GM10266 (cell line): ENCODE data around the gene ADAP1.

Experiments used
- DNase-seq: peaks from one replicate; pipeline ENCODE4 v3.0.0; 2012; ENCODE audit errors: extremely low spot score
- TF ChIP-seq, protein P1 (sequence below): IDR thresholded peaks from 2 replicates; pipeline ENCODE4 v1.5.1; 2012; ENCODE audit warnings: mild to moderate bottlenecking, low read depth; ENCODE audit not compliant: control insufficient read depth, insufficient read depth; ENCODE audit errors: missing control alignments

Gene ADAP1

DNA sequence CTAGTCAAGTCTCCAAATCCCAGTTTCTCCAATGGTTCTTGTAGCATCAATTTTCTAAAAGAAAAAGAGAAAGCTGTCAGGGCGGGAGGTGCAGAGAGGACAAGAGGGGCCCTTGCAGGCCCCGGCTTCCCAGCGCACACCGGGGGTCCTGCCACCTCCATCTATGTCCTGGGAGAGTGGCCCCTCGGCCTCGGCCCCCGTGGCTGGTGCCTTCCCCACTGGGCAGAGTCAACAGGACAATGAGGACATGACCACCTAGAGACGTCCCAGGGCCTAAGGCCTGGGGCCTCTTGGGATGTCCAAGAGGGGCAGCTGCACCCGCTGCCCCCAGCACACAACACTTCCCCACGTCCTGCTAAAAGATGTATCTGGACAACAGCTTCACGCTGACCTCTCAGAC, 14.9 kb upstream of the ADAP1 start:
- DNase-seq: no peak
- TF ChIP-seq, protein P1, sequence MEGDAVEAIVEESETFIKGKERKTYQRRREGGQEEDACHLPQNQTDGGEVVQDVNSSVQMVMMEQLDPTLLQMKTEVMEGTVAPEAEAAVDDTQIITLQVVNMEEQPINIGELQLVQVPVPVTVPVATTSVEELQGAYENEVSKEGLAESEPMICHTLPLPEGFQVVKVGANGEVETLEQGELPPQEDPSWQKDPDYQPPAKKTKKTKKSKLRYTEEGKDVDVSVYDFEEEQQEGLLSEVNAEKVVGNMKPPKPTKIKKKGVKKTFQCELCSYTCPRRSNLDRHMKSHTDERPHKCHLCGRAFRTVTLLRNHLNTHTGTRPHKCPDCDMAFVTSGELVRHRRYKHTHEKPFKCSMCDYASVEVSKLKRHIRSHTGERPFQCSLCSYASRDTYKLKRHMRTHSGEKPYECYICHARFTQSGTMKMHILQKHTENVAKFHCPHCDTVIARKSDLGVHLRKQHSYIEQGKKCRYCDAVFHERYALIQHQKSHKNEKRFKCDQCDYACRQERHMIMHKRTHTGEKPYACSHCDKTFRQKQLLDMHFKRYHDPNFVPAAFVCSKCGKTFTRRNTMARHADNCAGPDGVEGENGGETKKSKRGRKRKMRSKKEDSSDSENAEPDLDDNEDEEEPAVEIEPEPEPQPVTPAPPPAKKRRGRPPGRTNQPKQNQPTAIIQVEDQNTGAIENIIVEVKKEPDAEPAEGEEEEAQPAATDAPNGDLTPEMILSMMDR: no peak

- TF ChIP-seq, protein P1: no peak
Observed at GRCh38 chr7:968205-969105, 14.0 kb upstream of the ADAP1 start.

DNA sequence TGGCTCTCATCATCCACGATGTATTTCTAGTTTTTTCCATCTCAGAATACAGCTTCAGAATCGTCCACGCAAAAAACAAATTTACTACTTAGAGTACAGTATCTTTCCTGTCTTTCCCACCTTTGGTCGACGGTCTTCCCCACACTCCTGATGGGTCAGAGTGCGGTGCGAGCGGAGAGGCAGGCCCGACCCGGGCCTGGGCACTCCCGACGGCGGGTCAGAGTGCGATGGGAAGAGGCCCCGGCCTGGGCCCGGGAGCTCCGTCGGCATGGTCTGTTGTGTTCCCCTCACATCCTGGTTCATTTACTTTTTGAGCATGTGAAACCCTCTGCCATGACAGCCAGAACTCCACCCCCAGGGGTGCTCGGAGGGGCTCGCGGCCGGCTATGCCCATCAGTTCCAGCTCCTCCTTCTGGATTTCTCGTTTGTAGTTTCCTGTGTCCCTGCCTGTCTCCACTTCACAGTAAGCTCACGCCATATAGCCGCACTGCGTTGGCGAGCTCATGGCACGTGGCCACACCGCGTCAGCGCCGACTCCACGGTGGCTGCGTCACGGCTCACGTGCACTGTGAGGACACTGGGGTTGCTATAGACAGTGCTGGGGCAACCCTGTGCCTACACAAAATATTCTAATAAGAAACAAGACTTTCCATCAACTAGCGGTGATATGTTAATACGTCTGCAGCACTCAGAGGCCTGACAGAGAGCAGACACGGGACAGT, 13.0 kb upstream of the ADAP1 start:
- TF ChIP-seq, protein P1: no peak
- DNase-seq: no peak

More at GRCh38 chr7:968205-969105, 14.0 kb upstream of the ADAP1 start:
- no peak for DNase-seq

DNA sequence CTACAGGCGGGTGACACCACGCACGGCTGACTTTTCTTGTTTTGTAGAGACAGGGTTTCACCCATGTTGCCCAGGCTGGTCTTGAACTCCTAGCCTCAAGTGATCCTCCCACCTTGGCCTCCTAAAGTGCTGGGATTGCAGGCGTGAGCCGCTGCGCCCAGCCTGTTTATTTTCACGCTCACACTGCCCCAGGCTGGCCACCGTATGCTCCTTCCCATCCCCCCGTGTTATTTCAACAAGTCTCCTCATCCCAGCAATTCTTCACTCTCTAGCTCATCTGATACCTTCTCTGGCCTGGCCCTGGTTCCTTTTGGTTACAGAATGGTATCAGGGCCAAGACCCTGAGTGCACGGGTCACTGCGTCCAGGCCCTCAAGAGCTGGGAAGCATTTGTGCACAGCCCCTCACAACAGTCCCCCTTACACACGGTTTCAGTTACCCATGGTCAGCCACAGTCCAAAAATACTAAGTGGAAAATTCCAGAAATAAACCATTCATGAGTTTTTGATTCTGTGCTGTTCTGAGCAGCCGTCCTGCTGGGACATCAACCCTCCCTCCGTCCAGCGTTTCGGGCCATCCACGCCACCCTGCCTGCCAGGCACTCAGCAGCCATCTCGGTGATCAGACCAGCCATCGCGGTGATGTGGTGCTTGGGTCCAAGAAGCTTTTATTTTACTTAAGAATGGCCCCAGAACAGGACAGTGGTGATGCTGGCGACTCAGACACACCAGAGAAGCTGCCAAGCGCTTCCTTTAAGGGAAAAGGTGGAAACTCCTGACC, 12.0 kb upstream of the ADAP1 start:
- TF ChIP-seq, protein P1: no peak

GRCh38 chr7:964401-965231, 10.1 kb upstream of the ADAP1 start:
- TF ChIP-seq, protein P1: no peak
- DNase-seq: no peak

More for the DNA sequence above, 12.0 kb upstream of the ADAP1 start:
- DNase-seq: no peak

GRCh38 chr7:963236-964078, 9.0 kb upstream of the ADAP1 start:
- no peak for DNase-seq
- TF ChIP-seq, protein P1: peak; percentile 27
